GM12874 (cell line): ENCODE data around the gene SYF2.
"Not testable (repeated sequence)": the region's sequence is repeated elsewhere in the genome, so short reads cannot be mapped to it uniquely, and the experiment has no call there.

Source experiments
- CTCF ChIP-seq: IDR thresholded peaks from 2 replicates; pipeline ENCODE4 v1.5.1; 2011; ENCODE audit warnings: low read depth, mild to moderate bottlenecking, control low read depth, low read length, moderate library complexity; ENCODE audit not compliant: insufficient read depth

Gene SYF2

GRCh38 chr1:25232027-25232865 is at the start of gene SYF2:
Gene SYF2, minus strand, starts transcription at chr1:25232502. Its CDS starts 35 bp downstream, at chr1:25232467.
- TF ChIP-seq CTCF: no peak

DNA sequence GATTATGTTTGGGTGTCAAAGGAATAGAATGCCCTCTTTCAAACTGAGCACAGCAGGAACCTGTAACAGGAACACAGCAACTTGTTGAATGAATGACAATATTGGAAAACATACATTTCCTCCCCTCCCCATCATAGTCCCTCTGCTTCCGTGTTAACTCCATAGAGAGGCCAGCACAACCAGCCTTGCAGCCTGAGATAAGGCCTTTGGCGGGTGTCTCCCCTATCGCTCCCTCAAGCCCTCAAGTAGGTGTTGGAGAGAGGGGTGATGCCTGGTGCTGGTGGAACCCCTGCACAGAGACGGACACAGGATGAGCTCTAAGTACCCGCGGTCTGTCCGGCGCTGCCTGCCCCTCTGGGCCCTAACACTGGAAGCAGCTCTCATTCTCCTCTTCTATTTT is 39.9 kb upstream of the SYF2 start, which contains the start of gene RHD:
RHD (plus strand) TSS at position 272 of the 400 bp plus-strand sequence; CDS start at position 311, 39 bp downstream.
- TF ChIP-seq CTCF: not testable (repeated sequence)

- no peak for TF ChIP-seq CTCF
Observed at GRCh38 chr1:25257196-25257595, 24.9 kb upstream of the SYF2 start.

- no peak for TF ChIP-seq CTCF
Observed at GRCh38 chr1:25256578-25256965, 24.3 kb upstream of the SYF2 start.

GRCh38 chr1:25255706-25256577 is 23.6 kb upstream of the SYF2 start:
- no peak for TF ChIP-seq CTCF

- no peak for TF ChIP-seq CTCF
Observed at GRCh38 chr1:25253911-25254310, 21.6 kb upstream of the SYF2 start.
